Muscle of back (tissue), 11 donors: ENCODE measurements around the gene DYRK1B. TPM values are rescaled to one million over a fixed set of nuclear protein-coding genes. Genes with fewer than 3 reads are reported as not detected.
"Not testable (repeated sequence)": the region's sequence is repeated elsewhere in the genome, so short reads cannot be mapped to it uniquely, and the experiment has no call there.

Experiments
- DNase-seq, 3 donors: peaks; one replicate each; pipeline versions ENCODE4 v3.0.0 to v3.0.0-alpha.2; 2013
- polyA plus RNA-seq, 10 donors: library from polyadenylated mRNA; unstranded; fragments of 120-200 nt; gene quantifications; one replicate each; pipeline ENCODE4 v1.2.1, GENCODE V29; 2013; ENCODE audit not compliant: insufficient read length in 10 of 10

The DYRK1B gene
- polyA plus RNA-seq, 10 donors, result 31.5 to 54.4 (median 44.4) TPM

GRCh38 chr19:39813264-39813993, 20.5 kb downstream of the DYRK1B start:
- DNase-seq, result peak in 1 of 3 donors; percentile 30

- no peak for DNase-seq
These were observed 22.9 kb downstream of the DYRK1B start for GRCh38 chr19:39811064-39811463.

GRCh38 chr19:39810424-39810823, 23.5 kb downstream of the DYRK1B start:
- DNase-seq, result no peak

- no peak for DNase-seq
These were observed 24.6 kb downstream of the DYRK1B start for GRCh38 chr19:39809368-39809767.

GRCh38 chr19:39808688-39809087, 25.3 kb downstream of the DYRK1B start:
- not testable (repeated sequence) for DNase-seq

- DNase-seq, result no peak
These were observed 26.1 kb downstream of the DYRK1B start for GRCh38 chr19:39807846-39808364.

GRCh38 chr19:39805104-39805503, 28.9 kb downstream of the DYRK1B start:
- no peak for DNase-seq

GRCh38 chr19:39802958-39803357, 31.0 kb downstream of the DYRK1B start:
- peak in 2 of 3 donors; percentile 32 to 57 for DNase-seq

DNA sequence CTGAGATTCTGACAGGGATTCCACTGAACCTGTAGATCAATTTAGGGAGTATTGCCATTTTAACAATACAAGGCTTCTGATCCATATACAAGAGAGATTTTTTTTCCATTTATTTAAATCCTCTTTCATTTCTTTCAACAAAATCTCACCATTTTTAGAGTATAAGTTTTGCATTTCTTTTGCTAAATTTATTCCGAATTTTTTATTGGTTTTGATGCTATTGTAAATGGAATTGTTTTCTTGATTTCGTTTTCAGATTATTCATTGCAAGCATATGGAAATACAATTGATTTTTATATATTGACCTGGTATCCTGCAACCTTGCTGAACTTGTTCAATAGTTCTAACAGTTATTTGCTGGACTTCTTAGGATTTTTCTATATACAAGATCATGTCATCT, 36.9 kb downstream of the DYRK1B start:
- no peak for DNase-seq

- DNase-seq, result no peak
These were observed 37.9 kb downstream of the DYRK1B start for GRCh38 chr19:39796000-39796498.

DNA sequence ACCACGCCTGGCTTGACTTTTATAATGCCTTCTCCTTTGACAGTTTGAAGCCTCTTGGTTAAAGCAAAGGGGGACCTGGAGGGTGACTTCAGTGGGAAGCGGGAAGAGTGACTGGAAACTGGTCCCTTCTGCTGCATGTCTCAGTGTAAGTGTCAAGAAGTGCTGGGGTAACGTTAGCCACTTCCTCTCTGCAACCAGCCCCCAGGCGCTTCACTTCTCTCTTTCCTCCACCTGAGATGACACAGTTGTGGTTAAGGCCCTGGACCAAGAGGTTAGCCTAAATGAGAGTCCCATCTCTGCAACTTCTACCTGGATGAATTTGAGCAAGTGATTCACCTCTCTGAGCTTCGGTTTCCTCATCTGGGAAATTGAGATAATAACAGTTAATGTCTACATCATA, 39.0 kb downstream of the DYRK1B start:
- DNase-seq, result no peak

DNA sequence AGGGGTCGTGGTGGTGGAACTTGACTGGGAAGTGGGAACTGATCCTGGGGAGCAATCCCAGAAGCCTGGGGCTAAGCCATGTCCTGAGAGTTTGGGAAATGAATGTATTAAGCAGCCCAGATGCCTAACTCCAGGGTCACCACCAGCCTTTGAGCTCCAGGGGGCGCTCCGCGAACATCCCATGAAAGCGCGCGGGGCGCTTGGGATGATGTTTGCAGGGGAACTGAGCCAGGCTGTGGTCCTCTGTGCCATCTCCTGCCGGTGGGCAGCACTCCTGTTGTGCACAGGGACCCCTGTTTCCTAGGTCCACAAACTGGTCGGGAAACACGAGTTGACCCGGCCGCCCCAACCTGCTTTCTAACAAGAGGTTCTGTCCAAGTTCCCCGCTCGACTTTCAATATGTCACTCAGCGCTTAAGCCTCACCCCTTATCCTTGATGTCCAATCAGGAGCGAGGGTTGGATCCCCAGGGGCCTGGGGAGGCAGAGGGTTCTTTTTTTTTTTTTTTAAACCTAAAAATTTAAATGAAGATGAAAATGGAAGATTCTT, 40.9 kb downstream of the DYRK1B start:
- peak; percentile 74 to 93 (median 83) for DNase-seq

- no peak for DNase-seq
These were observed 45.7 kb downstream of the DYRK1B start for GRCh38 chr19:39788244-39788643.

GRCh38 chr19:39780894-39781293, 53.1 kb downstream of the DYRK1B start:
- no peak for DNase-seq

DNA sequence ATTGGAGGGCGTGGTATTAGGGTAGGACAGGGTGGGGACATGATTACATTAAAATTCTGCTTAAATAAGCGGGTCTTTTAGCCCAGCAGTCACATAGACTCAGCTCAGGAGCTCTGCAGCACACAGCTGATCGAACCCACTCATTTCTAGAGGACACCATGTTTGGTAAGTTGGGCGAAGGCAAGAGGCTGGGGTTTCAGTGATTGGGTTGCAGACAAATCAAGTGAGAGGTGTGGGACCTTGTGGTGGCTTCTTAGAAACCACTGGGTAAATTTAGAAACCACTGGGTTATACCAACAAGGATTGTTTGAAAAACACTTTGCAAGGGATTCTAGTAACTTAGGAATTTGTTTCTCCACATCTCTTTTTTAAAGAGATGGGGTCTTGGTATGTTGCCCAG, 55.2 kb downstream of the DYRK1B start, which contains the start of gene LEUTX:
LEUTX (plus strand) TSS at position 92 of the 400 bp plus-strand sequence; CDS start at position 159, 67 bp downstream.
- no peak for DNase-seq

Other genes starting within 250 kb of the DYRK1B start
- under 1 TPM in 2 of 10 donors, not detected in 8; 0.34 to 0.71 TPM for gene LGALS13, start 231.6 kb downstream of the DYRK1B start, polyA plus RNA-seq
- gene LGALS16, start 178.2 kb downstream of the DYRK1B start, polyA plus RNA-seq, result not detected
- under 1 TPM in 8 of 10 donors, not detected in 2; 0.30 to 0.81 (median 0.56) TPM for gene LGALS14, start 129.7 kb downstream of the DYRK1B start, polyA plus RNA-seq
- 1 to 10 TPM in 7 of 10 donors, under 1 TPM in 3; 0.22 to 3.1 (median 2.2) TPM for gene CLC, start 96.1 kb downstream of the DYRK1B start, polyA plus RNA-seq
- not detected for gene LEUTX, start 55.3 kb downstream of the DYRK1B start, polyA plus RNA-seq
- gene FBL, start 12.2 kb upstream of the DYRK1B start, polyA plus RNA-seq, result 100 to 1,000 TPM; 213 to 384 (median 252) TPM
- 1 to 10 TPM; 2.0 to 5.4 (median 4.7) TPM for gene FCGBP, start 100.5 kb upstream of the DYRK1B start, polyA plus RNA-seq
- 10 to 100 TPM; 46.0 to 62.9 (median 54.0) TPM for gene PSMC4, start 137.0 kb upstream of the DYRK1B start, polyA plus RNA-seq
- 1 to 10 TPM; 2.5 to 6.3 (median 3.9) TPM for gene ZNF546, start 162.9 kb upstream of the DYRK1B start, polyA plus RNA-seq
- 10 to 100 TPM in 6 of 10 donors, 1 to 10 TPM in 4; 6.6 to 16.2 (median 10.4) TPM for gene ZNF780B, start 222.1 kb upstream of the DYRK1B start, polyA plus RNA-seq